ENCODE measurements around the gene KMT5B. TPM values are rescaled to one million over a fixed set of nuclear protein-coding genes. Genes with fewer than 3 reads are reported as not detected.

The KMT5B gene
- total and polyA plus RNA-seq, 10 of the 15 experiments (the other 5 are each of a cell fraction or from before 2014, with no cell fraction given), result 4.7 to 21.8 (median 18.0) TPM

GRCh38 chr11:68140496-68141245, 72.4 kb downstream of the KMT5B start:
- no peak for ATAC-seq
- H3K79me2 ChIP-seq (ENCODE audit: control insufficient read depth, insufficient read depth, low read length), result no peaks in the 10 kb centered on the region
- ChIA-PET CTCF (no interaction called here), POLR2A (interaction anchor here (0.6 kb wide), 1 partner anchor 588 kb away, joined by 5 read pairs; no protein-coding TSS in a partner anchor), SMC1A (ENCODE audit: uncharacterized antibody, unreplicated experiment) (no interaction called here), RAD21 (ENCODE audit: unreplicated experiment) (no interaction called here)
- no peak for FAIRE-seq
- in situ Hi-C loops (cut with MboI), result no loop called here
- H3K4me2 ChIP-seq (ENCODE audit: control insufficient read depth, insufficient read depth), result no peak overlapping the region
- DNase-seq (ENCODE audit: low read depth, low spot score), result no peak
- TF ChIP-seq EP300 (IDR thresholded peaks at IDR 0.05; ENCODE audit: borderline replicate concordance in 1 of 2, control insufficient read depth in 1 of 2, low read depth in 2 of 2, low read length in 2 of 2) (no peak), GABPA (IDR thresholded peaks at IDR 0.05; ENCODE audit: low read depth) (no peak), MEF2A (IDR thresholded peaks at IDR 0.05; ENCODE audit: insufficient read depth, low read depth, low read length) (no peak), E2F8 (IDR thresholded peaks at IDR 0.05; ENCODE audit: low read depth, partially characterized antibody) (no peak), HDAC6 (IDR thresholded peaks at IDR 0.05; ENCODE audit: unreplicated experiment) (no peak), ELK1 (IDR thresholded peaks at IDR 0.05; ENCODE audit: low read depth, low read length) (no peak), SREBF2 (IDR thresholded peaks at IDR 0.05; ENCODE audit: low read length) (no peak), ZNF622 (IDR thresholded peaks at IDR 0.05) (no peak), FOS (IDR thresholded peaks at IDR 0.05; ENCODE audit: borderline replicate concordance, extremely low read depth, insufficient read length) (no peak)
- no peaks in the 10 kb centered on the region for H3K9me3 ChIP-seq (replicated peaks; ENCODE audit: control insufficient read depth, insufficient read depth, low read length)
- H2AFZ ChIP-seq (ENCODE audit: control insufficient read depth, low read depth, low read length), result no peak overlapping the region
- H3K27me3 ChIP-seq (replicated peaks in 1 of 2; ENCODE audit: control insufficient read depth in 2 of 2, insufficient read depth in 2 of 2, low read length in 1 of 2), result no peaks in the 10 kb centered on the region
- no TSS peak for BruUV-seq (replicated peaks)
- no peak overlapping the region for H3K9ac ChIP-seq (ENCODE audit: control insufficient read depth, insufficient read depth, low read length)
- H3K4me1 ChIP-seq (ENCODE audit: control insufficient read depth, insufficient read depth, low read length), result peaks cover 8% of the 10 kb centered on the region
- H4K20me1 ChIP-seq (ENCODE audit: control insufficient read depth, insufficient read depth), result no peaks in the 10 kb centered on the region
- 72% methylated on average over 9 of the region's 9 CpGs for WGBS (ENCODE audit: insufficient coverage, insufficient replicate concordance, low lambda C conversion rate, missing lambda C conversion rate)
- intact Hi-C loops (cut with micrococcal nuclease; ENCODE audit: unreplicated experiment), result no loop called here
- no peak overlapping the region for H3K4me3 ChIP-seq
- H3K27ac ChIP-seq (ENCODE audit: control insufficient read depth, insufficient read depth), result no peak overlapping the region
- no peaks in the 10 kb centered on the region for H3K36me3 ChIP-seq (ENCODE audit: control insufficient read depth in 2 of 2, insufficient read depth in 2 of 2, low read length in 1 of 2)
